ENCODE data around the gene HNRNPM.
"Not testable (repeated sequence)": the region's sequence is repeated elsewhere in the genome, so short reads cannot be mapped to it uniquely, and the experiment has no call there.

Gene HNRNPM

DNA sequence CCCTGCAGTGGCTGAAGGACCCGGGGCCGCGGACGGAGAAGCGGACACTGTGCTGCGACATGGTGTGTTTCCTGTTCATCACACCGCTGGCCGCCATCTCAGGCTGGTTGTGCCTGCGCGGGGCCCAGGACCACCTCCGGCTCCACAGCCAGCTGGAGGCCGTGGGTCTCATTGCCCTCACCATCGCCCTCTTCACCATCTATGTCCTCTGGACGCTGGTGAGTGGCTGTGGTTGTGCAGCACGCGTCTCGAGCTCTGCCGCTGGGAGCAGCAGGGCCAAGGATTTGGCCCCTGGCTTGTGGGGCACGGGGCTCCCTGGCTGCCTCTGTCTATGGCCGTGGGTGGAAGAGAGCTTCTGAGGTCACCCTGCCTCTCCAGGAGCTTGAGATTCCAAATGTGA lies 14.1 kb upstream of the HNRNPM start:
- peaks cover 14% of the 10 kb centered on the region for H3K36me3 Mint-ChIP-seq (ENCODE audit: low read depth)
- no peaks in the 10 kb centered on the region for H3K27me3 Mint-ChIP-seq (ENCODE audit: low read depth, poor library complexity)
- peak overlapping the region; percentile 95 for H3K27ac Mint-ChIP-seq
- H3K9me3 Mint-ChIP-seq = no peaks in the 10 kb centered on the region
- no peak overlapping the region for H3K4me3 Mint-ChIP-seq
- H3K4me1 Mint-ChIP-seq = peaks cover 12% of the 10 kb centered on the region
- DNase-seq = no peak
- TF ChIP-seq, protein P1, sequence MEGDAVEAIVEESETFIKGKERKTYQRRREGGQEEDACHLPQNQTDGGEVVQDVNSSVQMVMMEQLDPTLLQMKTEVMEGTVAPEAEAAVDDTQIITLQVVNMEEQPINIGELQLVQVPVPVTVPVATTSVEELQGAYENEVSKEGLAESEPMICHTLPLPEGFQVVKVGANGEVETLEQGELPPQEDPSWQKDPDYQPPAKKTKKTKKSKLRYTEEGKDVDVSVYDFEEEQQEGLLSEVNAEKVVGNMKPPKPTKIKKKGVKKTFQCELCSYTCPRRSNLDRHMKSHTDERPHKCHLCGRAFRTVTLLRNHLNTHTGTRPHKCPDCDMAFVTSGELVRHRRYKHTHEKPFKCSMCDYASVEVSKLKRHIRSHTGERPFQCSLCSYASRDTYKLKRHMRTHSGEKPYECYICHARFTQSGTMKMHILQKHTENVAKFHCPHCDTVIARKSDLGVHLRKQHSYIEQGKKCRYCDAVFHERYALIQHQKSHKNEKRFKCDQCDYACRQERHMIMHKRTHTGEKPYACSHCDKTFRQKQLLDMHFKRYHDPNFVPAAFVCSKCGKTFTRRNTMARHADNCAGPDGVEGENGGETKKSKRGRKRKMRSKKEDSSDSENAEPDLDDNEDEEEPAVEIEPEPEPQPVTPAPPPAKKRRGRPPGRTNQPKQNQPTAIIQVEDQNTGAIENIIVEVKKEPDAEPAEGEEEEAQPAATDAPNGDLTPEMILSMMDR (IDR thresholded peaks at IDR 0.05) = no peak

DNA sequence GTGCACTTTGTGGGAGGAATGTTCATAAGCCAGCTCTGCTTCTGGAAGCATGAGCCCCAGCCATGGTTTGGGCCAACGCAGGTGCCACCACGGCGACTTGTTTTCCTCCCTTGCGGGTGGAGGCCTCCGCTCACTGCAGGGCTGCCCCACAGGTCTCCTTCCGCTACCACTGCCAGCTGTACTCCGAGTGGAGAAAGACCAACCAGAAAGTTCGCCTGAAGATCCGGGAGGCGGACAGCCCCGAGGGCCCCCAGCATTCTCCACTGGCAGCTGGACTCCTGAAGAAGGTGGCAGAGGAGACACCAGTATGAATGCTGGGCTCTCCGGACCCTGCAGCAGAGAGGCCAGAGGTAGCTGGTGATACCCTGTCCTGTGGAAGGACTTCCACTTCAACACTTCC lies 6.5 kb upstream of the HNRNPM start:
- H3K4me1 Mint-ChIP-seq = peaks cover 21% of the 10 kb centered on the region
- peaks cover 14% of the 10 kb centered on the region for H3K36me3 Mint-ChIP-seq (ENCODE audit: low read depth)
- no peak overlapping the region for H3K4me3 Mint-ChIP-seq
- TF ChIP-seq, protein P1 (IDR thresholded peaks at IDR 0.05) = no peak
- no peak overlapping the region for H3K27ac Mint-ChIP-seq
- no peak for DNase-seq
- no peaks in the 10 kb centered on the region for H3K9me3 Mint-ChIP-seq
- H3K27me3 Mint-ChIP-seq (ENCODE audit: low read depth, poor library complexity) = no peaks in the 10 kb centered on the region

DNA sequence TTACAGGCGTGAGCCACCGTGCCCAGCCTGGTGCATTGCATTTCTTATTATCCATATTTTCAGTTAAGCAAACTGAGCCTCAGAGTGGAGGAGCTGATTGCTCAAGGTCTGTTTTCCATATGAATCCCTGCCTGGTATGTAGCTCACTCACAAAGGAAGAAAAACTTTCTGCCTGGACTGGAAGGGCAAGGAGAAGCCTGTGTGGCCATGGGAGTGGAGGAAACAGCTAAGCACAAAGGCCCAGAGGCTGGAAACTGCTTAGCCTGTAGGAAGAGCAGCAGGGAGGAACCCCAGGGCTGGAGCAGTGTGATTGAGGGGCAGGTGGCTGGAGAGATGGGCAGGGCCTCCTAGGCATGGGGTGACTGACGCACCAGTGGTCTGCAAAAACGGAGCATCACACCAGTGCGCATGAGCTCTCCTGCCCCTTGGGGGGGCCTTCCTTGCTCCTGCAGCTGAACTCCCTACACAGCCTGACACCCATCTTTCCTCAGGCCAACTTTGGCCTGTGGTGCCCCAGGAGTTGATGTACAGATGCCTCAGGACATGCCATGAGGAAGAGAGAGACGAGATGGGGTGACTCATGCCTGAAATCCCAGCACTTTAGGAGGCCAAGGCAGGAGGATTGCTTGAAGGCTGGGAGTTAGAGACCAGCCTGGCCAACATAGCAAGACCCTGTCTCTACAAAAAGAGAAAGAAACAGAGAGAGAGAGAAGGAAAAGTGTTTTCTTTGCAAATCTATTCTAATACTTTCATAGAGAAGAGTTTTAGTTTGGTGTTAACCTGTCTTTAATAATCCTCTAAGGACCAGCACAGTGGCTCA lies 2.8 kb upstream of the HNRNPM start:
- Mint-ChIP-seq H3K36me3 (ENCODE audit: low read depth) (peaks cover 15% of the 10 kb centered on the region), H3K4me1 (peaks cover 27% of the 10 kb centered on the region), H3K27me3 (ENCODE audit: low read depth, poor library complexity) (no peaks in the 10 kb centered on the region), H3K9me3 (no peaks in the 10 kb centered on the region), H3K4me3 (peak overlapping the region; percentile 47), H3K27ac (peak overlapping the region; percentile 95)
- TF ChIP-seq, protein P1 (IDR thresholded peaks at IDR 0.05) = no peak
- DNase-seq = no peak

DNA sequence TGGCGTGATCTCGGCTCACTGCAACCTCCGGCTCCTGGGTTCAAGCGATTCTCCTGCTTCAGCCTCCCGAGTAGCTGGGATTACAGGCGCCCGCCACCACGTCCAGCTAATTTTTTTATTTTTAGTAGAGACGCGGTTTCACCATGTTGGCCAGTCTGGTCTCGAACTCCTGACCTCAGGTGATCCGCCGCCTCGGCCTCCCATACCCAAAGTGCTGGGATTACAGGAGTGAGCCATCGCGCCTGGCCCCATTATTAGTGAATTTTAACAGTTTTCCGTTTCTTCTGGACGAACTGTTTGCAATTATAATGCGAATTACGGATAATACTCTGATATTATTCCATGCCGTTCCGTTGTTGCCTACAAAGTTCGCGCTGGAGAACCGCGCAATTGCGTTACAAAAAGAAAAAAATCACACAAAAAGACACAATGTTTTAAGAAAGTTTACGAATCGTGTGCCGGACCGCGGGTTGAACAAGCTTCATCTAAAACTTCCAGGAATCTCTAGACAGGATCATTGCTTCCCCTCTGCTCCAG lies 567 bp upstream of the HNRNPM start:
- Mint-ChIP-seq H3K36me3 (ENCODE audit: low read depth) (peaks cover 23% of the 10 kb centered on the region), H3K4me3 (peak overlapping the region; percentile 97), H3K27ac (peak overlapping the region; percentile 100), H3K4me1 (peaks cover 49% of the 10 kb centered on the region)
- not testable (repeated sequence) for H3K9me3 Mint-ChIP-seq; H3K27me3 Mint-ChIP-seq (ENCODE audit: low read depth, poor library complexity); DNase-seq

DNA sequence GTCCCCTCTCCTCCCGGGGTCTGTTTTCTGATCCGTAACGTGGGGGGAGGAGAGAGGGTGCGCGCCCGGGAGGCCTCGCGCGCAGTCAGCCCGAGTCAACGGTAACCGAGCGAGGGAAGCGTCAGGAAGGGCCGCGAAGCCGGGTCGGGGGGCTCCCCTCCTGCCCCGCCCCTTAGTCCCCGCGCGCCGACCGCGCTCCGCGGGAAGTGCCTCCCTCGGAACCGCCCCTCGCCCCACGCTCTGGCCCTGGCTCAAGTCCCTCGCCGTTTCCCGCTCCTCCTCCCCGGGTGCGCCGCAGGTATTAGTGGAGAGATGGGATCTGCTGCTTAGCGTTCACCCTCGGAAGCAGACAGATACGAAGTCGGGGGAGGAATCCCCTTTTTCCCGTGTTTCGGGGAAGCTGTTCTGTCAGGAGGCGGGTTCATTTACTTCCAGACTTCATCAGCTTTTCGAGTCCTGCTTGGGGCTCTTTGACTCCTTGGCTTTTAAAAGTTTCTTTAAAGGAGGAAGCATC lies 770 bp downstream of the HNRNPM start:
- Mint-ChIP-seq H3K4me1 (peaks cover 56% of the 10 kb centered on the region), H3K9me3 (no peaks in the 10 kb centered on the region), H3K27ac (peak overlapping the region; percentile 90), H3K36me3 (ENCODE audit: low read depth) (peaks cover 27% of the 10 kb centered on the region), H3K4me3 (peak overlapping the region; percentile 92), H3K27me3 (ENCODE audit: low read depth, poor library complexity) (no peaks in the 10 kb centered on the region)
- TF ChIP-seq, protein P1 (IDR thresholded peaks at IDR 0.05) = no peak
- peak; percentile 71 for DNase-seq

DNA sequence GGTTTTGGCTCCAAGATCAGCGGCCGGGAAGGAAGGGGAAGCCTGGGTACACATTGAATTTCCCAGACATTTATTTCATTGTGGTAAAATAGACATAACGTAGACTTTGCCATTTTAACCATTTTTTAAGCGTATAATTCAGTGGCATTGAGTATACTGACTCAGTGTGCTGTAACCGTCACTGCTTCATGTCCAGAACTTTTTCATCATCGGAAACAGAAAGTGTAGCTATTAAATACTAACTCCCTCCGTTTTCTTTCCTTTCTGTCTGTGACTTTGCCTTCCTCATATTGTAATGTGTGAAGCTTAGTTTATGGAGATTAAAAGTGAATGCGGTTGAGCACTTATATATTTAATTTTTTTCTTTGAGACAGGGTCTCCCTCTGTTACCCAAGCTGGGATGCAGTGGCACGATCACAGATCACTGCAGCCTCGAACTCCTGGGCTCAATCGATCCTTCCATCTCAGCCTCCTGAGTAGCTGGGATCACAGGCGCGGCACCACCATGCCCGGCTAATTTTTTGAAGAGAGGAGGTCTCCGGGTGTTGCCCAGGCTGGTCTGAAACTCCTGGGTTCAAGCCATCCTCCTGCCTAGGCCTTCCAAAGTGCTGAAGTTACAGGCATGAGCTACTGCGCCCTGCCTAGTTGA lies 1.4 kb downstream of the HNRNPM start:
- no peaks in the 10 kb centered on the region for H3K9me3 Mint-ChIP-seq
- no peak for DNase-seq
- H3K4me3 Mint-ChIP-seq = peak overlapping the region; percentile 92
- peak overlapping the region; percentile 90 for H3K27ac Mint-ChIP-seq
- H3K27me3 Mint-ChIP-seq (ENCODE audit: low read depth, poor library complexity) = no peaks in the 10 kb centered on the region
- TF ChIP-seq, protein P1 (IDR thresholded peaks at IDR 0.05) = no peak
- H3K4me1 Mint-ChIP-seq = peaks cover 57% of the 10 kb centered on the region
- peaks cover 30% of the 10 kb centered on the region for H3K36me3 Mint-ChIP-seq (ENCODE audit: low read depth)
